Retinal pigment epithelial cell (primary cell): ENCODE measurements around the gene DAPK1.

Experiments used
- DNase-seq: peaks from one replicate; pipeline ENCODE4 v3.0.0-alpha.2; 2010; ENCODE audit warnings: low read depth
- H3K4me3 ChIP-seq: 2 replicates; pipeline ENCODE4 v1.5.1; 2011; ENCODE audit warnings: mild to moderate bottlenecking, low read length, control low read depth, moderate library complexity
- CTCF ChIP-seq: conservative IDR thresholded peaks from 2 replicates; pipeline ENCODE4 v1.5.1; 2011; ENCODE audit warnings: low read depth, low read length, control low read depth, inconsistent platforms

Gene DAPK1

GRCh38 chr9:87685871-87686519 is 188.3 kb downstream of the DAPK1 start:
- H3K4me3 ChIP-seq = no peak overlapping the region
- DNase-seq = no peak
- TF ChIP-seq CTCF = no peak

GRCh38 chr9:87686520-87687090 is 188.9 kb downstream of the DAPK1 start:
- no peak overlapping the region for H3K4me3 ChIP-seq
- DNase-seq = no peak
- no peak for TF ChIP-seq CTCF

- no peak overlapping the region for H3K4me3 ChIP-seq
- DNase-seq = no peak
- TF ChIP-seq CTCF = no peak
These were observed 189.5 kb downstream of the DAPK1 start for GRCh38 chr9:87687207-87687606.

GRCh38 chr9:87694236-87694755 is 196.6 kb downstream of the DAPK1 start:
- no peak overlapping the region for H3K4me3 ChIP-seq
- TF ChIP-seq CTCF = no peak
- DNase-seq = no peak

GRCh38 chr9:87695523-87695922 is 197.9 kb downstream of the DAPK1 start:
- no peak for DNase-seq
- no peak for TF ChIP-seq CTCF
- no peak overlapping the region for H3K4me3 ChIP-seq

GRCh38 chr9:87696641-87697040 is 199.0 kb downstream of the DAPK1 start:
- no peak for DNase-seq
- no peak for TF ChIP-seq CTCF
- H3K4me3 ChIP-seq = no peak overlapping the region
